KMS-11 (cell line): ENCODE measurements around the gene PIGC.

Experiments used
- H2AFZ ChIP-seq: fragments of 200-600 bp; sonication (generic); 2 replicates; pipeline ENCODE4 v1.6.1; 2016; ENCODE audit warnings: antibody characterized with exemption, mixed run types, low read depth
- H3K27ac ChIP-seq: fragments of 200-600 bp; sonication (generic); 2 replicates; pipeline ENCODE4 v1.6.1; 2016; ENCODE audit warnings: mild to moderate bottlenecking, mixed run types
- H3K27me3 ChIP-seq: fragments of 200-600 bp; sonication (generic); 2 replicates; pipeline ENCODE4 v1.6.1; 2017; ENCODE audit warnings: mild to moderate bottlenecking, low read depth, mixed run types, moderate library complexity; ENCODE audit not compliant: insufficient read depth
- H3K36me3 ChIP-seq: fragments of 200-600 bp; sonication (generic); 2 replicates; pipeline ENCODE4 v1.6.1; 2017; ENCODE audit warnings: mild to moderate bottlenecking, mixed run types; ENCODE audit not compliant: insufficient read depth
- H3K4me1 ChIP-seq: fragments of 200-600 bp; sonication (generic); 2 replicates; pipeline ENCODE4 v1.6.1; 2016; ENCODE audit warnings: mild to moderate bottlenecking, low read depth, mixed run types; ENCODE audit not compliant: poor library complexity, severe bottlenecking
- H3K4me2 ChIP-seq: fragments of 200-600 bp; sonication (generic); 2 replicates; pipeline ENCODE4 v1.7.0; 2016; ENCODE audit warnings: mild to moderate bottlenecking, mixed run types
- H3K4me3 ChIP-seq: fragments of 200-600 bp; sonication (generic); IDR thresholded peaks from 2 replicates; pipeline ENCODE4 v1.6.1; 2017; ENCODE audit warnings: low read depth, low read length, mixed read lengths; ENCODE audit not compliant: insufficient read depth
- H3K79me2 ChIP-seq: fragments of 200-600 bp; sonication (generic); 2 replicates; pipeline ENCODE4 v1.6.1; 2016; ENCODE audit warnings: low read depth, mixed run types; ENCODE audit not compliant: insufficient read depth
- H3K9ac ChIP-seq: fragments of 200-600 bp; sonication (generic); 2 replicates; pipeline ENCODE4 v1.6.1; 2016; ENCODE audit warnings: mild to moderate bottlenecking, mixed run types
- H4K20me1 ChIP-seq: fragments of 200-600 bp; sonication (generic); 2 replicates; pipeline ENCODE4 v1.6.1; 2016; ENCODE audit warnings: mild to moderate bottlenecking, mixed run types; ENCODE audit not compliant: insufficient read depth
- CTCF ChIP-seq: fragments of 200-600 bp; sonication (generic); conservative IDR thresholded peaks from 2 replicates; pipeline ENCODE4 v1.6.1; 2017; ENCODE audit warnings: low read depth, mild to moderate bottlenecking, antibody characterized with exemption, low read length, moderate library complexity, mixed read lengths

The PIGC gene

GRCh38 chr1:172477216-172477615, 33.3 kb upstream of the PIGC start:
- no peak overlapping the region for H3K9ac ChIP-seq
- TF ChIP-seq CTCF = no peak
- no peaks in the 10 kb centered on the region for H3K4me1 ChIP-seq
- no peaks in the 10 kb centered on the region for H4K20me1 ChIP-seq
- no peak overlapping the region for H3K4me3 ChIP-seq
- H3K36me3 ChIP-seq = no peaks in the 10 kb centered on the region
- no peaks in the 10 kb centered on the region for H3K27me3 ChIP-seq
- H3K27ac ChIP-seq = no peak overlapping the region
- H2AFZ ChIP-seq = no peak overlapping the region
- no peak overlapping the region for H3K4me2 ChIP-seq
- no peaks in the 10 kb centered on the region for H3K79me2 ChIP-seq

- no peak overlapping the region for H3K4me2 ChIP-seq
- TF ChIP-seq CTCF = no peak
- no peaks in the 10 kb centered on the region for H3K79me2 ChIP-seq
- no peaks in the 10 kb centered on the region for H3K27me3 ChIP-seq
- H3K4me3 ChIP-seq = no peak overlapping the region
- H4K20me1 ChIP-seq = no peaks in the 10 kb centered on the region
- H2AFZ ChIP-seq = no peak overlapping the region
- no peaks in the 10 kb centered on the region for H3K36me3 ChIP-seq
- no peaks in the 10 kb centered on the region for H3K4me1 ChIP-seq
- H3K9ac ChIP-seq = no peak overlapping the region
- H3K27ac ChIP-seq = no peak overlapping the region
These were observed 32.4 kb upstream of the PIGC start for GRCh38 chr1:172476218-172476811.

GRCh38 chr1:172473842-172474241, 30.0 kb upstream of the PIGC start:
- H3K4me3 ChIP-seq = no peak overlapping the region
- no peak overlapping the region for H3K9ac ChIP-seq
- H2AFZ ChIP-seq = no peak overlapping the region
- H3K4me1 ChIP-seq = no peaks in the 10 kb centered on the region
- no peak overlapping the region for H3K4me2 ChIP-seq
- H3K27me3 ChIP-seq = no peaks in the 10 kb centered on the region
- H3K27ac ChIP-seq = no peak overlapping the region
- H3K36me3 ChIP-seq = no peaks in the 10 kb centered on the region
- TF ChIP-seq CTCF = no peak
- H4K20me1 ChIP-seq = no peaks in the 10 kb centered on the region
- no peaks in the 10 kb centered on the region for H3K79me2 ChIP-seq

- H3K27ac ChIP-seq = no peak overlapping the region
- no peak for TF ChIP-seq CTCF
- no peak overlapping the region for H3K4me2 ChIP-seq
- no peaks in the 10 kb centered on the region for H3K4me1 ChIP-seq
- no peaks in the 10 kb centered on the region for H3K27me3 ChIP-seq
- no peak overlapping the region for H2AFZ ChIP-seq
- H3K4me3 ChIP-seq = no peak overlapping the region
- no peaks in the 10 kb centered on the region for H3K36me3 ChIP-seq
- no peak overlapping the region for H3K9ac ChIP-seq
- no peaks in the 10 kb centered on the region for H4K20me1 ChIP-seq
- H3K79me2 ChIP-seq = no peaks in the 10 kb centered on the region
These were observed 29.4 kb upstream of the PIGC start for GRCh38 chr1:172473302-172473701.

GRCh38 chr1:172472495-172472894, 28.6 kb upstream of the PIGC start:
- no peak overlapping the region for H2AFZ ChIP-seq
- no peaks in the 10 kb centered on the region for H4K20me1 ChIP-seq
- no peak overlapping the region for H3K27ac ChIP-seq
- no peak for TF ChIP-seq CTCF
- H3K9ac ChIP-seq = no peak overlapping the region
- H3K4me1 ChIP-seq = no peaks in the 10 kb centered on the region
- H3K36me3 ChIP-seq = no peaks in the 10 kb centered on the region
- H3K27me3 ChIP-seq = no peaks in the 10 kb centered on the region
- no peaks in the 10 kb centered on the region for H3K79me2 ChIP-seq
- no peak overlapping the region for H3K4me3 ChIP-seq
- no peak overlapping the region for H3K4me2 ChIP-seq
